ENCODE measurements around the gene NR1H3.

NR1H3 gene

GRCh38 chr11:47284151-47284550 lies 26.4 kb downstream of the NR1H3 start:
- TF ChIP-seq CTCF (IDR thresholded peaks at IDR 0.05; ENCODE audit: control insufficient read depth, extremely low read depth, insufficient read depth), result no peak
- DNase-seq (ENCODE audit: low read depth), result no peak
- H3K4me3 ChIP-seq (ENCODE audit: low read depth, low read length), result no peak overlapping the region

GRCh38 chr11:47285969-47286770 lies 28.4 kb downstream of the NR1H3 start:
- no peak for TF ChIP-seq CTCF (IDR thresholded peaks at IDR 0.05; ENCODE audit: control insufficient read depth, extremely low read depth, insufficient read depth)
- no peak overlapping the region for H3K4me3 ChIP-seq (ENCODE audit: low read depth, low read length)
- DNase-seq (ENCODE audit: low read depth), result no peak

DNA sequence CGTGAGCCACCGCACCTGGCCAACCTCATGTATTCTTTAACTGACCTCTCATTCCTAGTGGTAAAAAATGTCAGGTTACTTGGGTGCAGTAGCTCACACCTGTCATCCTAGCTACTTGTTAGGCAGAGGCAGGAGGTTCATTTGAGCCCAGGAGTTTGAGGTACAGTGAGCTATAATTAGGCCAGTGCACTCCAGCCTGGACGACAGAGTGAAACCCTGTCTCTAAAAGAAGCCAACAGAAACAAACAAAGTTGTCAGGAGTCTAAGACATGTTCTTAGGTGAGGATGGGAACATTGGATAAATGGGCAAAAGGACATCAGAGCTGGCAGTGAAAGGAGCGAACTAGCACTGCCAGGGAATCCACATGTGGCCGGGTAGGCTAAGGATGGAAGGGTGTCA lies 30.3 kb downstream of the NR1H3 start:
- no peak overlapping the region for H3K4me3 ChIP-seq (ENCODE audit: low read depth, low read length)
- TF ChIP-seq CTCF (IDR thresholded peaks at IDR 0.05; ENCODE audit: control insufficient read depth, extremely low read depth, insufficient read depth), result no peak
- DNase-seq (ENCODE audit: low read depth), result no peak

GRCh38 chr11:47289856-47290255 lies 32.1 kb downstream of the NR1H3 start:
- no peak for DNase-seq (ENCODE audit: low read depth)

GRCh38 chr11:47295385-47295784 lies 37.6 kb downstream of the NR1H3 start:
- TF ChIP-seq CTCF (IDR thresholded peaks at IDR 0.05; ENCODE audit: control insufficient read depth, extremely low read depth, insufficient read depth), result no peak
- no peak for DNase-seq (ENCODE audit: low read depth)
- H3K4me3 ChIP-seq (ENCODE audit: low read depth, low read length), result no peak overlapping the region

More at GRCh38 chr11:47289856-47290255, 32.1 kb downstream of the NR1H3 start:
- H3K4me3 ChIP-seq (ENCODE audit: low read depth, low read length), result no peak overlapping the region
- no peak for TF ChIP-seq CTCF (IDR thresholded peaks at IDR 0.05; ENCODE audit: control insufficient read depth, extremely low read depth, insufficient read depth)

GRCh38 chr11:47296045-47296444 lies 38.2 kb downstream of the NR1H3 start:
- no peak for DNase-seq (ENCODE audit: low read depth)
- TF ChIP-seq CTCF (IDR thresholded peaks at IDR 0.05; ENCODE audit: control insufficient read depth, extremely low read depth, insufficient read depth), result no peak
- H3K4me3 ChIP-seq (ENCODE audit: low read depth, low read length), result no peak overlapping the region

DNA sequence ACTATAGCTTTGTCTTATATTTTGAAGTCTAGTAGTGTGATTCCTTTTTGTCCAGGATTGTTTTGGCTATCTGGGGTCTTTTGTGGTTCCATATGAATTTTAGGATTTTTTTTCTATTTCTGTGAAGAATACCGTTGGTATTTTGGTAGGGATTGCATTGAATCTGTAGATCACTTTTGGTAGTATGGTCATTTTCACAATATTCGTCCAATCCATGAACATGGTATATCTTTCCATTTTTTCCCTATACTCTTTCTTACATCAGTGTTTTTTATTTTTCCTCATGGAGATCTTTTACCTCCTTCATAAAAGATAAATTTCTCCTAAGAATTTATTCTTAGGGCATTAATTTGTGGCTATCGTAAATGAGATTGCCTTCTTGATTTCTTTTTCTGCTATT lies 41.3 kb downstream of the NR1H3 start:
- no peak for TF ChIP-seq CTCF (IDR thresholded peaks at IDR 0.05; ENCODE audit: control insufficient read depth, extremely low read depth, insufficient read depth)
- no peak for DNase-seq (ENCODE audit: low read depth)
- no peak overlapping the region for H3K4me3 ChIP-seq (ENCODE audit: low read depth, low read length)

Measured in LNCaP clone FGC (cell line).